DND-41 (cell line): ENCODE data around the gene CBY2.

Experiments
- CTCF ChIP-seq: IDR thresholded peaks from 2 replicates; pipeline ENCODE4 v1.5.1; 2012; ENCODE audit warnings: borderline replicate concordance, low read length, moderate library complexity, mild to moderate bottlenecking; ENCODE audit not compliant: poor library complexity, severe bottlenecking; ENCODE audit errors: extremely low read depth
- EZH2 ChIP-seq: IDR thresholded peaks from 3 replicates; pipeline ENCODE4 v1.6.1; 2012; ENCODE audit warnings: borderline replicate concordance, low read depth, mild to moderate bottlenecking, moderate library complexity, low read length, inconsistent platforms; ENCODE audit not compliant: severe bottlenecking

- TF ChIP-seq CTCF (no peak), EZH2 (no peak)
Observed at GRCh38 chr13:45658586-45659235, 43.4 kb upstream of the CBY2 start.
